Brain microvascular endothelial cell (primary cell): Measurements from ENCODE around the gene DCST2.
A peak's percentile ranks its signal among the peaks of the same experiment; 100 is the strongest.

Experiments
- DNase-seq: peaks from one replicate; pipeline ENCODE4 v3.0.0-alpha.2; 2020
- H3K27ac ChIP-seq: fragments of 250-450 bp; sonication (Bioruptor Pico); 2 replicates; pipeline ENCODE4 v1.5.1; 2020; ENCODE audit warnings: mild to moderate bottlenecking, moderate library complexity
- H3K27me3 ChIP-seq: fragments of 250-450 bp; sonication (Bioruptor Pico); replicated peaks from 2 replicates; pipeline ENCODE4 v1.5.1; 2020; ENCODE audit warnings: mild to moderate bottlenecking
- H3K36me3 ChIP-seq: fragments of 250-450 bp; sonication (Bioruptor Pico); replicated peaks from 2 replicates; pipeline ENCODE4 v1.5.1; 2020; ENCODE audit warnings: mild to moderate bottlenecking
- H3K4me3 ChIP-seq: 2 replicates; pipeline ENCODE4 v1.5.1; 2011; ENCODE audit warnings: low read depth, mild to moderate bottlenecking, control low read depth, low read length, moderate library complexity
- in situ Hi-C: cut with HindIII; loops from 2 replicates; pipeline ENCODE4 v1.10.0; 2017; ENCODE audit warnings: low sequenced_read_pairs, low pct_ligation_motif_present
- TF ChIP-seq, protein P1 (sequence below): IDR thresholded peaks from 2 replicates; pipeline ENCODE4 v1.5.1; 2011; ENCODE audit warnings: low read depth, mild to moderate bottlenecking, moderate library complexity, low read length, control low read depth, inconsistent platforms; ENCODE audit errors: missing control alignments

DCST2 gene

DNA sequence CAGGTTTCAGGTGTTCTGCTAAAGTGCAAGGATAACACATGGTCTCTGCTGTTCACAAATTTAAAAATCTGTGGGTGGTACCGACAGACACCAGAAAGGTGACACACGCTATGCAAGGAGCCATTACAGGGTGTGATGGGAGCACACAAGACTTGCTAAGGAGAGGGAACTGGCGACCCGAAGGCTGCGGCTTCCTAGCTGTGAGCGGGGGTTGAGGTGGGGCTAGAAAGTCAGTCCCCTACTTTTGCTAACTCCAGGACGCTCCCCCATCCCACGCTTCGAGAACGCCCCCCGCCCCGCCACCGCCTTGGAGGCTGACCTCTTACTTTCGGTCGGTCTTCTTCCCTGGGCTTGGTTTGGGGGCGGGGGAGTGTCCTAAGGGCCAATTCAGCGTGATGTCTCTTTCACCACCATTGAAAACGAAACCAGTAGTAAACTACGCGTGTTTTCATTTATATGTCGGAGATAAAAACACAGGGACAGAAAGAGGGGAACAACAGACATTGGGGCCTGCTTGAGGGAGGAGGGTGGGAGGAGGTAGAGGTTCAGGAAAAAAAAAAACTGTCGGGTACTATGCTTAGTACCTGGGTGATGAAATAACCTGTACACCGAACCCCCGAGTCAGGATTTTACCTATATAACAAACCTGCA, 58.0 kb downstream of the DCST2 start:
- in situ Hi-C loops: no loop called here
- TF ChIP-seq, protein P1, sequence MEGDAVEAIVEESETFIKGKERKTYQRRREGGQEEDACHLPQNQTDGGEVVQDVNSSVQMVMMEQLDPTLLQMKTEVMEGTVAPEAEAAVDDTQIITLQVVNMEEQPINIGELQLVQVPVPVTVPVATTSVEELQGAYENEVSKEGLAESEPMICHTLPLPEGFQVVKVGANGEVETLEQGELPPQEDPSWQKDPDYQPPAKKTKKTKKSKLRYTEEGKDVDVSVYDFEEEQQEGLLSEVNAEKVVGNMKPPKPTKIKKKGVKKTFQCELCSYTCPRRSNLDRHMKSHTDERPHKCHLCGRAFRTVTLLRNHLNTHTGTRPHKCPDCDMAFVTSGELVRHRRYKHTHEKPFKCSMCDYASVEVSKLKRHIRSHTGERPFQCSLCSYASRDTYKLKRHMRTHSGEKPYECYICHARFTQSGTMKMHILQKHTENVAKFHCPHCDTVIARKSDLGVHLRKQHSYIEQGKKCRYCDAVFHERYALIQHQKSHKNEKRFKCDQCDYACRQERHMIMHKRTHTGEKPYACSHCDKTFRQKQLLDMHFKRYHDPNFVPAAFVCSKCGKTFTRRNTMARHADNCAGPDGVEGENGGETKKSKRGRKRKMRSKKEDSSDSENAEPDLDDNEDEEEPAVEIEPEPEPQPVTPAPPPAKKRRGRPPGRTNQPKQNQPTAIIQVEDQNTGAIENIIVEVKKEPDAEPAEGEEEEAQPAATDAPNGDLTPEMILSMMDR: no peak
- no peaks in the 10 kb centered on the region for H3K27me3 ChIP-seq
- peak; percentile 61 for DNase-seq
- H3K36me3 ChIP-seq: no peaks in the 10 kb centered on the region
- H3K4me3 ChIP-seq: peak overlapping the region; percentile 78
- H3K27ac ChIP-seq: peak overlapping the region; percentile 75

DNA sequence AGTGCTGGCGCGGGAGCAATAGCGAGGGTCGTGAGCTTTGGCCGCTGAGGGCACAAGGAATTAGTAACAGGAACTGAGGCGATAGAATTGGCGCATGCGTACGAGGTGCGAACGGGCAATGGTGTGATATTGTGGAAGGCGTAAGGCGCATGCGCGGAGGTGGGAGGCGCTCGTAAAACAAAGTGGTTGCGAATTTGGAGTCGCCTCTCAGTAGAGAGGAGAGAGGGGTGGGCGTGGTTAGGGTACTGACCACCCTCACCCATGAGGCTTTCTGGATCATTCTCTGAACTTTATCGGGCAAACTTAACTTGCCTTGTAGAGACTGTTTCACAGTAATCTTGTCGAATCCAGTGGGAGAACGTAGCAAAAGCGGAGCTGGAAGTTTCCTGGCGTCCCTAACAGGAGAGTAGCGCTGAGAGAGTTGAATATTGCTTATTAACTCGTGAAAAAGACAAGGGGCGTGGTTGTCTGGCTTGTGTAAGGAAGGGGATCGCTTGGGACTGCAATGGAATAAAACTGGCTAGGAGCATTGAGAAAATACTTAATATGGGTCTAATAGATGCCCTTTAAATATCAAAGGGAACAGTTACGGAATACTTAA, 58.7 kb downstream of the DCST2 start:
- Histone ChIP-seq H3K27me3 (no peaks in the 10 kb centered on the region), H3K36me3 (no peaks in the 10 kb centered on the region), H3K27ac (peak overlapping the region; percentile 75), H3K4me3 (peak overlapping the region; percentile 78)
- TF ChIP-seq, protein P1: no peak
- peak; percentile 93 for DNase-seq
- in situ Hi-C loops: no loop called here

DNA sequence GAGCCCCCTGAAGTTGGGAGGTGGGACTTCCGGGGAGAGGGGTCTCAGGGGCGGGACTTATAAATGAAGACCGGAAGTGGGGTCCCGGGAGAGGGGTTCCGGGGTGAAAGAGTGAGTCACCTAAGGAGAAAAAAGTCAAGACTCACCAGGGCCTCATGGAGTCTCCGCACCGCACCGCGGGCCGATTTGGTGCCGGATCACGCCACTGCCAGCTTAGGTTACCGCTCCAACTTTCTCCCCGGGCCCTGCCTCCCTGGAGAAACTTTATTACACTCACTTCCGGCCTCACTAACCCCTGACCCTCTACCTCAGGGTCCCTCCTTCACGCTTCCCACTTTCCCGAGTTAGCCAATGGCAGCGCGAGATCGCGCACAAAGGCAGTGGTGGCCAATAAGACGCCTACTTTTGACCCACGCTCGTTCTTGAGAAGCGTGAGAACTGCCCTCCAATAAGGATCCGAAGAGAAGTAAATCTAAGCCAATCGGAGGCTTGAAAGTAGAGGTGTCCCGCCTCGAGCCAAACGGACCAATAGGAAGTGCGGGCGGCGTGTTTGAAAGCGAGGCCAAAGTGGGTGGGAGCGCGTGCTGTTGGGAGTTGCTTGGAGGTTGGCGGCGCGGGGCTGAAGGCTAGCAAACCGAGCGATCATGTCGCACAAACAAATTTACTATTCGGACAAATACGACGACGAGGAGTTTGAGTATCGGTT, 59.3 kb downstream of the DCST2 start, which contains the start of gene CKS1B:
TSS of gene CKS1B (plus strand) at position 580 of the 706 bp plus-strand sequence. CDS start at position 645, 65 bp downstream.
- in situ Hi-C loops: no loop called here
- Histone ChIP-seq H3K27me3 (no peaks in the 10 kb centered on the region), H3K27ac (peak within 1 kb of the TSS; percentile 96), H3K36me3 (no peaks in the 10 kb centered on the region), H3K4me3 (peak within 1 kb of the TSS; percentile 78)
- TF ChIP-seq, protein P1: no peak
- peak; percentile 100 for DNase-seq

DNA sequence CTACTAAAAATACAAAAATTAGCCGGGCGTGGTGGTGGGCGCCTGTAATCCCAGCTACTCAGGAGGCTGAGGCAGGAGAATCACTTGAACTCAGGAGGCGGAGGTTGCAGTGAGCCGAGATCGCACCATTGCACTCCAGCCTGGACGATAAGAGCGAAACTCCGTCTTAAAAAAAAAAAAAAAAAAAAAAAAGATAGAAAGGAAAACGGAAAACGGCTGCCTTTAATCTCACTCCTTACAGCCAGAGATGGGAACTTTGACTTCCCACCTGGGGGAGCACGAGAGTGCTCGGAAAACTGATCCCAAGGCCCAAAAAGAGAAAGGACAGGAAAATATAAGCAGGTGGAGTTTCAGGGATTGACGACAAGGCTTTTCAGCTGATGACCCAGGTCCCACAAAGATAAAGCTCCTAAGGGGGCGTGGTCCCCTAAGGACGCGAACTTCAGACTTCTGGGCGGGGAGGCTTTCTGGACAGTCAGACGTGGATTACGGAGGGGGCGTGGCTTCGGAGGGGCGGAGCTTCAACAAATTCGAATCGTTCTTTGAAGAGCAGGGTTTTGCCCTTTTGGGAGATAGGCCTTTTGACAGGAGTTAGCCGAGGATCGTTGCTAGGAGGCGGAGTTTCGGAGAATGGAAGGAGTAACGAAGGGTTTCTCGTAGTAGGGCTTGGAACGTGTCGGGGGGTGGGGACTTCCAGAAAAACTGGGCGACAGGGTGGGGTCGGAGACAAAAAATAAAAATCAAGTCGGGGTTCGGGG, 60.1 kb downstream of the DCST2 start:
- Histone ChIP-seq H3K27ac (peak overlapping the region; percentile 96), H3K27me3 (no peaks in the 10 kb centered on the region), H3K4me3 (peak overlapping the region; percentile 78), H3K36me3 (no peaks in the 10 kb centered on the region)
- peak; percentile 98 for DNase-seq
- TF ChIP-seq, protein P1: peak; percentile 37
- in situ Hi-C loops: no loop called here

DNA sequence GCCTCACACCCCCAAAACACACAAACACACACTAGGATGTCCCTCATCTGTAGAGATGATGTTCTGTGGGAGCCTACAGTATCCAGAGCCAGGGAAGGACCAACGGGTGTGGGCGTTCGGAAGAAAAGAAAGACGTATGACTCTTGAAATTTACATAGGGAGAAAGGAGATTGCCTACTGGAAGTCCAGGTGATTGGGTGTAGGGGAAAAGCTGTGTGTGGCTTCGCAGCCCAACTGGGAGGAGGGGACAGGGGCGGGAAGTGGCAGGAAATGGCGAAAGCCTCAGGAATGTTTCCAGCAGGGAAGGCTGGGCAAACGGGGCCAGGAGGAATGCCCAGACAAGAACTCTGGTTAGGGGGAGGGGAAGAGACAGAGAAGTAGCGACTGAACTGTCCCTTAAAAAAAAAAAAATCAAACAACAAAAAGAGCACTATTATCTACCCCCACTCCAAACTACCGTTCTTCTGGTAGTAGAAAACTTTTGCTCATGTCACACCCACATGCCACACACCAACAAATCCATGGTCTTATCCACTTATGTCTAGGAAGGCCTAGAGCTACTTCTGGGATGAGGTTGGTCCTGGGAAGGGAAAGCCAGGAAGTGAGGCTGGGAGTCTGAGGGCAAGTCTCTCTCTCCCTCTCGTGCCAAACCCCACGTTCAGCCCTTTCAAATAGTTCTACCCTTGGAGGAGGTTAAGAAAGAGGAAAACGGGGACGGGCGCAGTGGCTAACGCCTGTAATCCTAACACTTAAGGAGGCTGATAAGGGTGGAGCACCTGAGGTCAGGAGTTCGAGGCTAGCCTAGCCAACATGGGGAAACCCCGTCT, 60.9 kb downstream of the DCST2 start:
- H3K27ac ChIP-seq: peak overlapping the region; percentile 96
- no peaks in the 10 kb centered on the region for H3K27me3 ChIP-seq
- in situ Hi-C loops: no loop called here
- peak; percentile 84 for DNase-seq
- TF ChIP-seq, protein P1: no peak
- H3K36me3 ChIP-seq: peaks cover 7% of the 10 kb centered on the region
- peak overlapping the region; percentile 78 for H3K4me3 ChIP-seq
